Mucosa of descending colon (tissue), 3 donors: Measurements from ENCODE around the gene CDH12. TPM values are rescaled to one million over a fixed set of nuclear protein-coding genes. Genes with fewer than 3 reads are reported as not detected.

Experiments used
- ATAC-seq: fragments of 200-7000 bp; cut with Tn5 transposase; one replicate; pipeline ENCODE4 v1.9.1; 2020; ENCODE audit warnings: mild to moderate bottlenecking, moderate library complexity
- DNase-seq, 3 donors: peaks; one replicate each; pipeline ENCODE4 v3.0.0-alpha.2; 2020
- H3K36me3 ChIP-seq: fragments of 200-600 bp; one replicate; pipeline ENCODE4 v1.8.0; 2021; ENCODE audit warnings: low read depth, mild to moderate bottlenecking
- H3K4me1 ChIP-seq: fragments of 200-600 bp; one replicate; pipeline ENCODE4 v1.8.0; 2021; ENCODE audit warnings: low read depth, mild to moderate bottlenecking
- H3K4me3 ChIP-seq: fragments of 200-600 bp; one replicate; pipeline ENCODE4 v1.8.0; 2021; ENCODE audit warnings: mild to moderate bottlenecking
- H3K9me3 ChIP-seq: fragments of 200-600 bp; one replicate; pipeline ENCODE4 v1.8.0; 2021; ENCODE audit warnings: mild to moderate bottlenecking
- intact Hi-C, 2 donors: fragments of 100-400 bp; cut with DNase I in 1 of 2; cut with micrococcal nuclease in 1 of 2; formaldehyde crosslinking; loops; one replicate each; pipeline versions ENCODE4 v1.11.0 to v1.11.1; 2022; cut with DNase I, micrococcal nuclease
- total RNA-seq, 3 donors: library from RNA; stranded (reverse); fragmentation: NEBNext Ultra II Directional in 2 of 3; extraction: Animal tissue kit (Norgen Biotek cat#: 25700) in 2 of 3; gene quantifications; one replicate each; pipeline versions ENCODE4 v1.2.1 to v1.2.4, GENCODE V29; 2021 to 2023
- TF ChIP-seq, protein P1 (sequence below): fragments of 200-600 bp; IDR thresholded peaks from one replicate; pipeline ENCODE4 v1.8.0; 2022; ENCODE audit warnings: antibody characterized with exemption, mild to moderate bottlenecking
- donor health status: DM: no; HTN: no; CAD: no; lungs with moderate emphysema.
- donor health status: DM: no; HTN: no; CAD: no.
- donor health status: DM: no; HTN: yes; CAD: no.

The CDH12 gene
- total RNA-seq, 3 donors from 2014 or later = 0.14 TPM; not detected in 2

GRCh38 chr5:22627029-22627428 is 226.1 kb downstream of the CDH12 start:
- ATAC-seq (no peak), DNase-seq (no peak)
- Histone ChIP-seq H3K4me3 (no peak overlapping the region), H3K36me3 (no peaks in the 10 kb centered on the region), H3K9me3 (peaks cover 6% of the 10 kb centered on the region), H3K4me1 (no peaks in the 10 kb centered on the region)
- intact Hi-C loops = no loop called here
- TF ChIP-seq, protein P1, sequence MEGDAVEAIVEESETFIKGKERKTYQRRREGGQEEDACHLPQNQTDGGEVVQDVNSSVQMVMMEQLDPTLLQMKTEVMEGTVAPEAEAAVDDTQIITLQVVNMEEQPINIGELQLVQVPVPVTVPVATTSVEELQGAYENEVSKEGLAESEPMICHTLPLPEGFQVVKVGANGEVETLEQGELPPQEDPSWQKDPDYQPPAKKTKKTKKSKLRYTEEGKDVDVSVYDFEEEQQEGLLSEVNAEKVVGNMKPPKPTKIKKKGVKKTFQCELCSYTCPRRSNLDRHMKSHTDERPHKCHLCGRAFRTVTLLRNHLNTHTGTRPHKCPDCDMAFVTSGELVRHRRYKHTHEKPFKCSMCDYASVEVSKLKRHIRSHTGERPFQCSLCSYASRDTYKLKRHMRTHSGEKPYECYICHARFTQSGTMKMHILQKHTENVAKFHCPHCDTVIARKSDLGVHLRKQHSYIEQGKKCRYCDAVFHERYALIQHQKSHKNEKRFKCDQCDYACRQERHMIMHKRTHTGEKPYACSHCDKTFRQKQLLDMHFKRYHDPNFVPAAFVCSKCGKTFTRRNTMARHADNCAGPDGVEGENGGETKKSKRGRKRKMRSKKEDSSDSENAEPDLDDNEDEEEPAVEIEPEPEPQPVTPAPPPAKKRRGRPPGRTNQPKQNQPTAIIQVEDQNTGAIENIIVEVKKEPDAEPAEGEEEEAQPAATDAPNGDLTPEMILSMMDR = no peak

DNA sequence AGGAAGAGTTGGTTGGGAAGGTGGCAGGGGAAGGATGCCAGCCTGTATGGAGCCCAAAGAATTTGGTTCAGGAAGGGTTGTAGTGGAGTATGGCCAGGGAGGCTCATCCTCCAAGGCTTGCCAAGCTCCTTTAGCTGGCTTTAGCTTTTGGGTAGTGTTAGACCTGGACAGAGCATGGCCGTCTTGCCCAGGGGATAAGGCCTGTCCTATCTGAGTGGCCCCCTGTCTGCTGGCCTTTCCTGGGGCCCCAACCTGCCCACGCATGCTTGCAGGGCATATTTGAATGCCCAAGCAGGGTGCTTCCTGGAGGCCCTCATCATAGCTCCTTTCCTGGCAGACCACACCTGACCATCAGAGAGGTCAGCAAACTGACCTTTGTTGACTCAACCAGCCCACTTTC is 227.7 kb downstream of the CDH12 start:
- H3K4me1 ChIP-seq = no peaks in the 10 kb centered on the region
- ATAC-seq (no peak), DNase-seq (no peak)
- no peaks in the 10 kb centered on the region for H3K36me3 ChIP-seq
- TF ChIP-seq, protein P1 = no peak
- intact Hi-C loops = no loop called here
- peaks cover 6% of the 10 kb centered on the region for H3K9me3 ChIP-seq
- no peak overlapping the region for H3K4me3 ChIP-seq

DNA sequence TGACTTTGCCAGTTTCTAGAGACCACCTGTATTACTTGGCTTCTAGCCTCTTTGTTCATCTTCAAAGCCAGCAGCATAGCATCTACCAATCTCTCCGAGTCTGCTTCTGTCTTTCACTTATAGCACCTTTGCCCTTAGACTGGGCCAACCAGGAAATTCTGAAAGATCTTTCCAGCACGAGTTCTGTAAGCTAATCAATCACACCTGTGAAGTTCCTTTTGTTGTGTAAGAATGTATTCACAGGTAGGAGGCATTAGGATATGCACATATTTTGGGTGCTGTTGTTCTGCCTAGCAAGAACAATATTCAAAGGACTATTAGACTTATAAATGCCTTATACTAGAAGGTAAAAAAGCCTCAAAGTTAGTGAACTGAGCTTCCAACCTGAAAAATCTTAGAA is 232.1 kb downstream of the CDH12 start:
- Histone ChIP-seq H3K4me1 (no peaks in the 10 kb centered on the region), H3K9me3 (peaks cover 6% of the 10 kb centered on the region), H3K36me3 (no peaks in the 10 kb centered on the region), H3K4me3 (no peak overlapping the region)
- DNase-seq = no peak
- intact Hi-C loops = no loop called here
- ATAC-seq = no peak
- TF ChIP-seq, protein P1 = no peak

- Histone ChIP-seq H3K36me3 (no peaks in the 10 kb centered on the region), H3K4me3 (no peak overlapping the region), H3K9me3 (no peaks in the 10 kb centered on the region), H3K4me1 (no peaks in the 10 kb centered on the region)
- TF ChIP-seq, protein P1 = no peak
- no peak for DNase-seq
- no peak for ATAC-seq
- intact Hi-C loops = no loop called here
These were observed 237.2 kb downstream of the CDH12 start for GRCh38 chr5:22615964-22616363.

- TF ChIP-seq, protein P1 = no peak
- DNase-seq = no peak
- intact Hi-C loops = no loop called here
These were observed 238.6 kb downstream of the CDH12 start for GRCh38 chr5:22614486-22615094.

DNA sequence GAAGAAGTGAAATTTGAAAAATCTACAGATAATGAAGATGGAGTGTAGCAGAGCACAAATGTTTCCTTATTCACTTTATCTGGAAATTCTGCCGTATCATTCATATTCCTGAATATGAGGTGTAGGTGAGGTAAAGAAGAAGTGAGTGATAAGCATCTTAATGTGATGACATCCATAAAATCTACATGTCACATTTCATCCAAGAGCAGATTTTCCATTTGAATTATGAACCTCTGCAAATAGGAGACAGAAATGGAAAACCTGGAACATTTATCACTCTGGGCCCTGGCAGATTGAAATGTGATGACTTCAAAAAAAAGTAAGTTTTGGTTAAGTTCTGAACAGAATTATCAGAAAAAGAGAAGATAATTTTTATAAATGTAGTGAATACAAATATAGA is 240.2 kb downstream of the CDH12 start:
- TF ChIP-seq, protein P1 = no peak
- Histone ChIP-seq H3K9me3 (no peaks in the 10 kb centered on the region), H3K36me3 (no peaks in the 10 kb centered on the region), H3K4me3 (no peak overlapping the region), H3K4me1 (no peaks in the 10 kb centered on the region)
- DNase-seq (no peak), ATAC-seq (no peak)
- intact Hi-C loops = no loop called here

More at GRCh38 chr5:22614486-22615094, 238.6 kb downstream of the CDH12 start:
- Histone ChIP-seq H3K36me3 (no peaks in the 10 kb centered on the region), H3K4me3 (no peak overlapping the region), H3K4me1 (no peaks in the 10 kb centered on the region), H3K9me3 (no peaks in the 10 kb centered on the region)
- no peak for ATAC-seq
